Testis (tissue), 3 donors: ENCODE measurements around the gene CTSW. TPM values are rescaled to one million over a fixed set of nuclear protein-coding genes. Genes with fewer than 3 reads are reported as not detected.

Experiments
- DNase-seq: peaks from one replicate; pipeline ENCODE4 v3.0.0-alpha.2; 2019
- H3K27ac ChIP-seq, 2 donors: fragments of 200-600 bp; sonication (generic); one replicate each; pipeline ENCODE4 v1.5.1; 2019
- H3K27me3 ChIP-seq: fragments of 200-600 bp; sonication (generic); one replicate; pipeline ENCODE4 v1.5.1; 2019
- H3K36me3 ChIP-seq: fragments of 200-600 bp; sonication (generic); one replicate; pipeline ENCODE4 v1.5.1; 2017; ENCODE audit warnings: low read depth; ENCODE audit errors: missing control alignments
- H3K4me1 ChIP-seq: fragments of 200-600 bp; sonication (generic); one replicate; pipeline ENCODE4 v1.5.1; 2019
- H3K4me3 ChIP-seq, 2 donors: fragments of 200-600 bp; sonication (generic); one replicate each; pipeline ENCODE4 v1.5.1; 2017 to 2019
- H3K9me3 ChIP-seq: fragments of 200-600 bp; sonication (generic); one replicate; pipeline ENCODE4 v1.5.1; 2017
- POLR2A ChIP-seq: fragments of 450-650 bp; IDR thresholded peaks from one replicate; pipeline ENCODE4 v1.6.1; 2017; ENCODE audit warnings: antibody characterized with exemption, mild to moderate bottlenecking, moderate library complexity
- WGBS, 2 donors: methylation state at CpG; one replicate each; pipeline ENCODE4 v1.1.5; 2018; 5-methylcytosine and 5-hydroxymethylcytosine counted together
- intact Hi-C: fragments of 100-400 bp; cut with DNase I; formaldehyde crosslinking; loops from one replicate; pipeline ENCODE4 v1.15.1; 2023; ENCODE audit warnings: low total_unique reads
- polyA plus RNA-seq: library from polyadenylated mRNA; stranded (reverse); fragments of 350-450 nt; fragmentation: Illumina TruSeq; extraction: RNeasy Lipid Tissue Mini Kit (QIAGEN cat#74804); gene quantifications from one replicate; pipeline ENCODE4 v1.2.3, GENCODE V29; 2014; ENCODE audit warnings: low read depth, low replicate concordance; ENCODE audit not compliant: insufficient read depth
- total RNA-seq, 2 donors: library from RNA; depleted of rRNA; stranded (reverse); fragments of >200 nt; gene quantifications; one replicate each; pipeline ENCODE4 v1.2.3, GENCODE V29; 2016
- TF ChIP-seq, protein P1 (sequence below), 3 experiments: fragments of 450-650 bp in 2 of 3; fragments of 200-600 bp in 1 of 3; sonication (generic) in 1 of 3; IDR thresholded peaks; one replicate each; pipeline ENCODE4 v1.5.1; 2016 to 2019; ENCODE audit warnings: antibody characterized with exemption in 3 of 3, mild to moderate bottlenecking in 2 of 3, moderate library complexity in 1 of 3

The CTSW gene
- total and polyA plus RNA-seq, 3 donors from 2014 or later: 0.71 to 4.4 (median 2.7) TPM

DNA sequence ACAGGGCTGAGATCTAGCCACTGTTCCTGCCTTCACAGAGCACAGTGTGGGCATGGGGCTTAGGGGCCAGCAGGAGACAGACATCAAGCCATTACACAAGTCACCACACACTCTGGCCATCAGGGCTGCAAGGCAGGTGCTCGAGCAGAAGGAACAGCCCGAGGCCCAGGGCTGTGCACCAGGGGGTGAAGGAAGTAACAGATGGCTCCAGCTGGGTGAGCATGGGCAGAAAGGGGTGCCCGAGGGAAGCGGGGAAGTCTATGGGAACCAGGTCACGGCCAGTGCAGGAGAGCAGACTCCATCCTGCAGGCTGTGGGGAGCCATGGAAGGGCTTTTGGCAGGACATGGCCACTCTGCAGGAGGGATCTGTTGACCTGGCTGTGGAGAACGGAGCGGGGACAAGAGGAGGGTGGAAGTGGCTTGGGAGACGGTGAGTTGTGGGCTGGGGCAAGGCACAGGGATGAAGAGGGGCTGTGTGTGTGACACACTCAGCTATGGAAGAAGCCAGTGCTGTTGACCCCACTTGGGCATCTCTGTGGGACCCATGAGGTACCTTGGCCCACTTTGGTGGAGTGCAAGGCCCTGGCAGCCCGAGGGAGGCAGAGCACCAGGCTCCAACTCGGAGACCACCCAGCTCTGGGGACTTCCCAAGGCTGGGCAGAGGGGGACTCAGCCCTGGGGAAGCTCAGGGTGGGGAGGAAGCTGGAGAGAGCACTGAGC, 35.6 kb downstream of the CTSW start:
- WGBS, 2 donors: 50 to 69% methylated on average over 8 to 10 of the region's 10 CpGs
- Histone ChIP-seq H3K4me1 (peaks cover 44% of the 10 kb centered on the region), H3K4me3 (no peak overlapping the region), H3K27ac (peak overlapping the region; percentile 6 to 97), H3K9me3 (no peaks in the 10 kb centered on the region), H3K36me3 (no peaks in the 10 kb centered on the region), H3K27me3 (no peaks in the 10 kb centered on the region)
- intact Hi-C loops: no loop called here
- TF ChIP-seq, protein P1, sequence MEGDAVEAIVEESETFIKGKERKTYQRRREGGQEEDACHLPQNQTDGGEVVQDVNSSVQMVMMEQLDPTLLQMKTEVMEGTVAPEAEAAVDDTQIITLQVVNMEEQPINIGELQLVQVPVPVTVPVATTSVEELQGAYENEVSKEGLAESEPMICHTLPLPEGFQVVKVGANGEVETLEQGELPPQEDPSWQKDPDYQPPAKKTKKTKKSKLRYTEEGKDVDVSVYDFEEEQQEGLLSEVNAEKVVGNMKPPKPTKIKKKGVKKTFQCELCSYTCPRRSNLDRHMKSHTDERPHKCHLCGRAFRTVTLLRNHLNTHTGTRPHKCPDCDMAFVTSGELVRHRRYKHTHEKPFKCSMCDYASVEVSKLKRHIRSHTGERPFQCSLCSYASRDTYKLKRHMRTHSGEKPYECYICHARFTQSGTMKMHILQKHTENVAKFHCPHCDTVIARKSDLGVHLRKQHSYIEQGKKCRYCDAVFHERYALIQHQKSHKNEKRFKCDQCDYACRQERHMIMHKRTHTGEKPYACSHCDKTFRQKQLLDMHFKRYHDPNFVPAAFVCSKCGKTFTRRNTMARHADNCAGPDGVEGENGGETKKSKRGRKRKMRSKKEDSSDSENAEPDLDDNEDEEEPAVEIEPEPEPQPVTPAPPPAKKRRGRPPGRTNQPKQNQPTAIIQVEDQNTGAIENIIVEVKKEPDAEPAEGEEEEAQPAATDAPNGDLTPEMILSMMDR (IDR thresholded peaks at IDR 0.05): no peak
- no peak for TF ChIP-seq POLR2A
- no peak for DNase-seq

DNA sequence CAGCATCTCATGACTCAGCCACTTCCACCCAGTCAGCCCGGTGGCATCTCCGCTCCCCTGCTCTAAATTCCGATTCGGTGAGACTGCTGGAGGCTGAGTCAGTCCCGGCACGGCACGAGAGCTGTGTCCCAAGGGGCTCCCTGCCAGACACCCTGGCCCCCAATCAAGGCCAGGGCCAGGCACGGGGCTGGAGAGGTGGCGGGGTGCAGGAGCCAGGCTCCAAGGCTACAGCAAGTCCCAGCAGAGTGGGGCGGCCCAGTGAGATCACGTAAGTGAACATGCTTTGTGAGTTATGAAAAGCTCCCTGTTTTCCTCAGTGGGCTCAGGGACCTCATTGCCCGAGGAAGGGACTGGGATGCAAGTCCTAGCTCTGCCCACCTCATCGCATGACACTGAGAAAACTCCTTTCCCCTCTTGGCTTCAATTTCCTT, 36.2 kb downstream of the CTSW start:
- no peak for TF ChIP-seq POLR2A
- TF ChIP-seq, protein P1 (IDR thresholded peaks at IDR 0.05): no peak
- no peak overlapping the region for H3K4me3 ChIP-seq
- peaks cover 49% of the 10 kb centered on the region for H3K4me1 ChIP-seq
- peak overlapping the region; percentile 6 to 97 for H3K27ac ChIP-seq
- H3K27me3 ChIP-seq: no peaks in the 10 kb centered on the region
- DNase-seq: peak; percentile 60
- no peaks in the 10 kb centered on the region for H3K36me3 ChIP-seq
- intact Hi-C loops: no loop called here
- 30 to 35% methylated on average over 12 to 13 of the region's 13 CpGs for WGBS, 2 donors
- no peaks in the 10 kb centered on the region for H3K9me3 ChIP-seq

DNA sequence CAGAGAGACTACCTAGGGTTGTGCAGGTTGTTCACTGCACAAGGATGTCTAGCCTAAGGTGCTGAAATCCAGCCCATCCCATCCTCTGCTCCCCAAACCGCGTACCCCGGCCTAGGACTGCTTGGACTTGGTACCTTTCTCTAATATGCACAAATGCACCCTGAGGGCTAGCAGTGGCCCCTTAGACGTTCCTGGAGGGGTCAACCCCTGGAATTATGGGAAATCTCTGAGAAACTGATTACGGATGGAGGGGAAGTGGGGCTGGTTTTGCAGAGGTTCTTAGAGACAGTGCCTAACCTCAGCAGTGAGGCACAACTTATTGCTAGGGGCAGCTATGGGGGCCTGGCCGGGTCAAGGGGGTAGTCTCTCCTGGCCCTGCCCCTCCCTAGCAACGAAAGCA, 36.8 kb downstream of the CTSW start:
- no peaks in the 10 kb centered on the region for H3K27me3 ChIP-seq
- 69 to 78% methylated on average over 7 of the region's 7 CpGs for WGBS, 2 donors
- H3K9me3 ChIP-seq: no peaks in the 10 kb centered on the region
- no peaks in the 10 kb centered on the region for H3K36me3 ChIP-seq
- no peak for TF ChIP-seq POLR2A
- TF ChIP-seq, protein P1 (IDR thresholded peaks at IDR 0.05): no peak
- H3K4me3 ChIP-seq: no peak overlapping the region
- DNase-seq: no peak
- intact Hi-C loops: no loop called here
- H3K27ac ChIP-seq: peak overlapping the region; percentile 6 to 97
- H3K4me1 ChIP-seq: peaks cover 53% of the 10 kb centered on the region

DNA sequence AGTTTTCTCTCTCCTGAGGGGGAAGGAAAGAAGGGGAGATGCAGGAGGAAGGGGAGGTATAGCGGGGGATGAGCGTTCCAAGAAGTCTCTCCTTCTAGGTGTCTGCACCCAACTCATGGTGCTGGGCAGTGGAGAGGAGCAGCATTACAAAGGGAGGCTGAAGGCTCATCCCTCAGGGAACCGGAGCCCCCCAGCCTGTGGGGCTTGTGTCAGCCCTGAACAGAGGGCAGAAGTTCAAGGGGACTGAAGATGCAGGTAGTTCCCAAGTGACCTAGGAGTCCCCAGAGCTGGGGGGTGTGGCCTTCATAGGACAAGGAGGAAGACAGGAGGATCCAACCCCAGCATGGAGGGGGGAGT, 37.4 kb downstream of the CTSW start:
- intact Hi-C loops: no loop called here
- DNase-seq: no peak
- TF ChIP-seq POLR2A: no peak
- TF ChIP-seq, protein P1 (IDR thresholded peaks at IDR 0.05): no peak
- Histone ChIP-seq H3K9me3 (no peaks in the 10 kb centered on the region), H3K4me3 (no peak overlapping the region), H3K27ac (peak overlapping the region in 1 of 2 donors; percentile 97), H3K4me1 (peaks cover 46% of the 10 kb centered on the region), H3K36me3 (no peaks in the 10 kb centered on the region), H3K27me3 (no peaks in the 10 kb centered on the region)
- 84 to 90% methylated on average over 3 of the region's 3 CpGs for WGBS, 2 donors
